ENCODE results near the gene THSD1. TPM values are rescaled to one million over a fixed set of nuclear protein-coding genes. Genes with fewer than 3 reads are reported as not detected.

THSD1 gene
- total and polyA plus RNA-seq, 7 experiments from 2014 or later, result 0.12 to 0.54 (median 0.29) TPM

- H3K27me3 ChIP-seq (ENCODE audit: control insufficient read depth in 2 of 2, insufficient read depth in 2 of 2, low read length in 2 of 2), result no peaks in the 10 kb centered on the region
- H3K27ac ChIP-seq (ENCODE audit: low read depth, low read length), result no peak overlapping the region
- Mint-ChIP-seq H3K27me3 (peaks cover 16 to 40% (median 27%) of the 10 kb centered on the region in 5 donors), H3K36me3 (no peaks in the 10 kb centered on the region), H3K4me1 (no peaks in the 10 kb centered on the region), H3K27ac (no peak overlapping the region), H3K9me3 (peaks cover 0 to 2% (median 0%) of the 10 kb centered on the region in 11 donors), H3K4me3 (no peak overlapping the region)
- H3K9me3 ChIP-seq (ENCODE audit: control insufficient read depth in 2 of 3, low read length in 3 of 3), result no peaks in the 10 kb centered on the region
- DNase-seq (no peak), ATAC-seq (no peak)
- intact Hi-C loops (cut with micrococcal nuclease), result no loop called here
- no peaks in the 10 kb centered on the region for H3K36me3 ChIP-seq (ENCODE audit: control insufficient read depth in 2 of 3, insufficient read depth in 3 of 3, low read length in 3 of 3)
- ChIA-PET CTCF (no interaction called here), POLR2A (no interaction called here)
- H3K4me1 ChIP-seq (ENCODE audit: control insufficient read depth in 2 of 2, insufficient read depth in 2 of 2, low read length in 2 of 2), result no peaks in the 10 kb centered on the region
- no peak overlapping the region for H3K4me3 ChIP-seq (ENCODE audit: low read length)
Observed at GRCh38 chr13:52353193-52353592, 52.8 kb downstream of the THSD1 start.

GRCh38 chr13:52348983-52349780 lies 56.8 kb downstream of the THSD1 start:
- H3K27me3 Mint-ChIP-seq, result peaks cover 9 to 20% (median 17%) of the 10 kb centered on the region in 5 donors
- no peak for ATAC-seq
- no peak overlapping the region for H3K27ac Mint-ChIP-seq
- no peaks in the 10 kb centered on the region for H3K4me1 Mint-ChIP-seq
- H3K9me3 Mint-ChIP-seq, result peaks cover 0 to 2% (median 0%) of the 10 kb centered on the region in 11 donors
- no peak for DNase-seq
- Histone ChIP-seq H3K36me3 (ENCODE audit: control insufficient read depth in 2 of 3, insufficient read depth in 3 of 3, low read length in 3 of 3) (no peaks in the 10 kb centered on the region), H3K4me3 (ENCODE audit: low read length) (no peak overlapping the region), H3K27me3 (ENCODE audit: control insufficient read depth in 2 of 2, insufficient read depth in 2 of 2, low read length in 2 of 2) (no peaks in the 10 kb centered on the region), H3K9me3 (ENCODE audit: control insufficient read depth in 2 of 3, low read length in 3 of 3) (no peaks in the 10 kb centered on the region), H3K4me1 (ENCODE audit: control insufficient read depth in 2 of 2, insufficient read depth in 2 of 2, low read length in 2 of 2) (no peaks in the 10 kb centered on the region), H3K27ac (ENCODE audit: low read depth, low read length) (no peak overlapping the region)
- intact Hi-C loops (cut with micrococcal nuclease), result no loop called here
- POLR2A ChIA-PET, result no interaction called here
- CTCF ChIA-PET, result interaction anchor here (0.6 to 2.1 kb wide), 2 partner anchors 98 to 101 kb away, joined by 4 to 8 read pairs; partner anchors contain the start of gene VPS36
- H3K4me3 Mint-ChIP-seq, result no peak overlapping the region
- no peaks in the 10 kb centered on the region for H3K36me3 Mint-ChIP-seq

- H3K27me3 Mint-ChIP-seq, result peaks cover 8 to 17% (median 15%) of the 10 kb centered on the region in 5 donors
- ChIA-PET CTCF (interaction anchor here (2.1 kb wide), 1 partner anchor 102 kb away, joined by 8 read pairs; the partner anchor contains the start of gene VPS36), POLR2A (no interaction called here)
- no peak overlapping the region for H3K4me3 Mint-ChIP-seq
- no peak overlapping the region for H3K27ac Mint-ChIP-seq
- no peaks in the 10 kb centered on the region for H3K27me3 ChIP-seq (ENCODE audit: control insufficient read depth in 2 of 2, insufficient read depth in 2 of 2, low read length in 2 of 2)
- no peak for DNase-seq
- no peak for ATAC-seq
- no peaks in the 10 kb centered on the region for H3K36me3 Mint-ChIP-seq
- H3K4me1 ChIP-seq (ENCODE audit: control insufficient read depth in 2 of 2, insufficient read depth in 2 of 2, low read length in 2 of 2), result no peaks in the 10 kb centered on the region
- H3K36me3 ChIP-seq (ENCODE audit: control insufficient read depth in 2 of 3, insufficient read depth in 3 of 3, low read length in 3 of 3), result no peaks in the 10 kb centered on the region
- H3K27ac ChIP-seq (ENCODE audit: low read depth, low read length), result no peak overlapping the region
- H3K4me1 Mint-ChIP-seq, result no peaks in the 10 kb centered on the region
- H3K9me3 Mint-ChIP-seq, result peaks cover 0 to 2% (median 0%) of the 10 kb centered on the region in 11 donors
- H3K9me3 ChIP-seq (ENCODE audit: control insufficient read depth in 2 of 3, low read length in 3 of 3), result no peaks in the 10 kb centered on the region
- no peak overlapping the region for H3K4me3 ChIP-seq (ENCODE audit: low read length)
- intact Hi-C loops (cut with micrococcal nuclease), result no loop called here
Observed at GRCh38 chr13:52348071-52348470, 57.9 kb downstream of the THSD1 start.

GRCh38 chr13:52345631-52346251 lies 60.2 kb downstream of the THSD1 start:
- Mint-ChIP-seq H3K4me3 (no peak overlapping the region), H3K27ac (no peak overlapping the region), H3K4me1 (no peaks in the 10 kb centered on the region), H3K9me3 (peaks cover 0 to 2% (median 0%) of the 10 kb centered on the region in 11 donors), H3K27me3 (peaks cover 4 to 17% (median 6%) of the 10 kb centered on the region in 5 donors), H3K36me3 (no peaks in the 10 kb centered on the region)
- no peaks in the 10 kb centered on the region for H3K4me1 ChIP-seq (ENCODE audit: control insufficient read depth in 2 of 2, insufficient read depth in 2 of 2, low read length in 2 of 2)
- ChIA-PET POLR2A (no interaction called here), CTCF (interaction anchor here (0.8 kb wide), 1 partner anchor 104 kb away, joined by 5 read pairs; the partner anchor contains the start of gene VPS36)
- no peaks in the 10 kb centered on the region for H3K9me3 ChIP-seq (ENCODE audit: control insufficient read depth in 2 of 3, low read length in 3 of 3)
- no peak overlapping the region for H3K4me3 ChIP-seq (ENCODE audit: low read length)
- intact Hi-C loops (cut with micrococcal nuclease), result no loop called here
- no peak for DNase-seq
- no peak for ATAC-seq
- H3K36me3 ChIP-seq (ENCODE audit: control insufficient read depth in 2 of 3, insufficient read depth in 3 of 3, low read length in 3 of 3), result no peaks in the 10 kb centered on the region
- no peak overlapping the region for H3K27ac ChIP-seq (ENCODE audit: low read depth, low read length)
- no peaks in the 10 kb centered on the region for H3K27me3 ChIP-seq (ENCODE audit: control insufficient read depth in 2 of 2, insufficient read depth in 2 of 2, low read length in 2 of 2)

- H3K36me3 Mint-ChIP-seq, result no peaks in the 10 kb centered on the region
Observed at GRCh38 chr13:52345048-52345447, 60.9 kb downstream of the THSD1 start.

GRCh38 chr13:52344108-52344507 lies 61.9 kb downstream of the THSD1 start:
- Histone ChIP-seq H3K27ac (ENCODE audit: low read depth, low read length) (no peak overlapping the region), H3K27me3 (ENCODE audit: control insufficient read depth in 2 of 2, insufficient read depth in 2 of 2, low read length in 2 of 2) (no peaks in the 10 kb centered on the region), H3K4me1 (ENCODE audit: control insufficient read depth in 2 of 2, insufficient read depth in 2 of 2, low read length in 2 of 2) (no peaks in the 10 kb centered on the region), H3K4me3 (ENCODE audit: low read length) (no peak overlapping the region), H3K9me3 (ENCODE audit: control insufficient read depth in 2 of 3, low read length in 3 of 3) (no peaks in the 10 kb centered on the region), H3K36me3 (ENCODE audit: control insufficient read depth in 2 of 3, insufficient read depth in 3 of 3, low read length in 3 of 3) (no peaks in the 10 kb centered on the region)
- CTCF ChIA-PET, result interaction anchor here (0.9 to 1.8 kb wide), 2 partner anchors 104 to 106 kb away, joined by 5 to 11 read pairs; partner anchors contain the start of gene VPS36
- Mint-ChIP-seq H3K9me3 (no peaks in the 10 kb centered on the region), H3K4me1 (no peaks in the 10 kb centered on the region), H3K27me3 (peaks cover 4 to 14% (median 6%) of the 10 kb centered on the region in 5 donors), H3K4me3 (no peak overlapping the region), H3K27ac (no peak overlapping the region), H3K36me3 (no peaks in the 10 kb centered on the region)
- no peak for DNase-seq
- ATAC-seq, result no peak
- POLR2A ChIA-PET, result no interaction called here
- intact Hi-C loops (cut with micrococcal nuclease), result no loop called here

More at GRCh38 chr13:52345048-52345447, 60.9 kb downstream of the THSD1 start:
- DNase-seq, result no peak
- H3K27ac Mint-ChIP-seq, result no peak overlapping the region
- ATAC-seq, result no peak
- H3K4me1 Mint-ChIP-seq, result no peaks in the 10 kb centered on the region
- Histone ChIP-seq H3K4me3 (ENCODE audit: low read length) (no peak overlapping the region), H3K4me1 (ENCODE audit: control insufficient read depth in 2 of 2, insufficient read depth in 2 of 2, low read length in 2 of 2) (no peaks in the 10 kb centered on the region), H3K27me3 (ENCODE audit: control insufficient read depth in 2 of 2, insufficient read depth in 2 of 2, low read length in 2 of 2) (no peaks in the 10 kb centered on the region), H3K36me3 (ENCODE audit: control insufficient read depth in 2 of 3, insufficient read depth in 3 of 3, low read length in 3 of 3) (no peaks in the 10 kb centered on the region), H3K9me3 (ENCODE audit: control insufficient read depth in 2 of 3, low read length in 3 of 3) (no peaks in the 10 kb centered on the region), H3K27ac (ENCODE audit: low read depth, low read length) (no peak overlapping the region)
- H3K9me3 Mint-ChIP-seq, result peaks cover 0 to 2% (median 0%) of the 10 kb centered on the region in 11 donors
- CTCF ChIA-PET, result no interaction called here
- peaks cover 4 to 17% (median 6%) of the 10 kb centered on the region in 5 donors for H3K27me3 Mint-ChIP-seq
- POLR2A ChIA-PET, result no interaction called here
- intact Hi-C loops (cut with micrococcal nuclease), result no loop called here
- H3K4me3 Mint-ChIP-seq, result no peak overlapping the region

Data from naive thymus-derived CD4-positive, alpha-beta T cell (primary cell).